ENCODE measurements around the gene SKA1. TPM values are rescaled to one million over a fixed set of nuclear protein-coding genes. Genes with fewer than 3 reads are reported as not detected.

SKA1 gene
- total RNA-seq, 1 experiment from 2014 or later = 18.1 TPM

DNA sequence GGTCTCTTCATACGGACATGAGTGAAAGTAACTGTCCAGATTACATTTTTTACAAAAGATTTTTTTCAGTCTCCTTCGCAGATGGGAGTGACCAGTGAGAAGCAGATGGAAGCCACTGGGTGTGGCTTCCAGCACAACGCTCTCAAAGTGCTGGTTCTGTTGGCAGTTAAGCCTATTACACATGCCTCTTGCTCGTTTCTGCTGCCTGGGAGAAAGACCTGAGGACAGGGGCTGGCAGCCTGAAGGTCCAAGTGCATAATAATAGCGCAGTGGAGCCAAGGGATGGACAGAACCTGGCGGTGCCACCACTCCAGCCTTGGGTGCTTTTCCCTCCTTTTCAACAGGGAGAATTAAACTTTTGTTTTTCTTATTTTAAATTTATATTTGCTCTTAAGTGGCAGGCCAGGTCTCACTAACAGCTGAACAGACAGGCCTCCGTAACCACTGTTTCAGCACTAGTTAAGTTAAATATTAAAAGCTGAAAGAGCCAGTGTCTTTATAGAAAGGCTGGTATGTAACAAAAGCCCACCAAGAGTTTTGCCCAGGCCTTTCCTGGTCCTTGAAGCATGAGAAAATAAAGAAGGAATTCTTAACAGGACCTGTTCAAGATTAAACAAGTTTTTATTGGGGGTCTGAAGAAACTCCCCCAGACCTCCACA lies 1.2 kb upstream of the SKA1 start:
- H3K9me3 Mint-ChIP-seq = peaks cover 32% of the 10 kb centered on the region
- ATAC-seq (no peak), DNase-seq (ENCODE audit: low spot score) (no peak)
- peaks cover 21% of the 10 kb centered on the region for H3K36me3 Mint-ChIP-seq
- peak overlapping the region; percentile 36; the same call in 1 of the 2 replicates for H3K27ac Mint-ChIP-seq
- peak overlapping the region; percentile 86; the same call in 1 of the 2 replicates for H3K4me3 Mint-ChIP-seq
- POLR2A ChIA-PET = no interaction called here
- TF ChIP-seq ZNF317 (CRISPR knock-in tag; IDR thresholded peaks at IDR 0.05; ENCODE audit: borderline replicate concordance, low read depth) (no peak), ETV6 (CRISPR knock-in tag; IDR thresholded peaks at IDR 0.05) (no peak), OVOL2 (CRISPR knock-in tag; IDR thresholded peaks at IDR 0.05; ENCODE audit: borderline replicate concordance) (no peak), NFYB (CRISPR knock-in tag; conservative IDR thresholded peaks at IDR 0.05; ENCODE audit: low read depth) (no peak), ZNF416 (CRISPR knock-in tag; IDR thresholded peaks at IDR 0.05) (no peak), SP1 (CRISPR knock-in tag; conservative IDR thresholded peaks at IDR 0.05) (no peak), SMAD3 (CRISPR knock-in tag; IDR thresholded peaks at IDR 0.05; ENCODE audit: borderline replicate concordance) (no peak), ZNF396 (CRISPR knock-in tag; IDR thresholded peaks at IDR 0.05; ENCODE audit: borderline replicate concordance) (no peak), PRRX2 (CRISPR knock-in tag; IDR thresholded peaks at IDR 0.05) (no peak), CREB1 (CRISPR knock-in tag; IDR thresholded peaks at IDR 0.05) (no peak)
- TF ChIP-seq, protein P1, sequence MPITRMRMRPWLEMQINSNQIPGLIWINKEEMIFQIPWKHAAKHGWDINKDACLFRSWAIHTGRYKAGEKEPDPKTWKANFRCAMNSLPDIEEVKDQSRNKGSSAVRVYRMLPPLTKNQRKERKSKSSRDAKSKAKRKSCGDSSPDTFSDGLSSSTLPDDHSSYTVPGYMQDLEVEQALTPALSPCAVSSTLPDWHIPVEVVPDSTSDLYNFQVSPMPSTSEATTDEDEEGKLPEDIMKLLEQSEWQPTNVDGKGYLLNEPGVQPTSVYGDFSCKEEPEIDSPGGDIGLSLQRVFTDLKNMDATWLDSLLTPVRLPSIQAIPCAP (CRISPR knock-in tag; IDR thresholded peaks at IDR 0.05) = no peak
- TF ChIP-seq, protein P2, sequence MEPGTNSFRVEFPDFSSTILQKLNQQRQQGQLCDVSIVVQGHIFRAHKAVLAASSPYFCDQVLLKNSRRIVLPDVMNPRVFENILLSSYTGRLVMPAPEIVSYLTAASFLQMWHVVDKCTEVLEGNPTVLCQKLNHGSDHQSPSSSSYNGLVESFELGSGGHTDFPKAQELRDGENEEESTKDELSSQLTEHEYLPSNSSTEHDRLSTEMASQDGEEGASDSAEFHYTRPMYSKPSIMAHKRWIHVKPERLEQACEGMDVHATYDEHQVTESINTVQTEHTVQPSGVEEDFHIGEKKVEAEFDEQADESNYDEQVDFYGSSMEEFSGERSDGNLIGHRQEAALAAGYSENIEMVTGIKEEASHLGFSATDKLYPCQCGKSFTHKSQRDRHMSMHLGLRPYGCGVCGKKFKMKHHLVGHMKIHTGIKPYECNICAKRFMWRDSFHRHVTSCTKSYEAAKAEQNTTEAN (CRISPR knock-in tag; IDR thresholded peaks at IDR 0.05) = no peak
- H3K4me1 Mint-ChIP-seq = peaks cover 20% of the 10 kb centered on the region
- H3K27me3 Mint-ChIP-seq (ENCODE audit: low read depth) = peaks cover 5% of the 10 kb centered on the region
- CTCF ChIA-PET = interaction anchor here (1.9 kb wide), 1 partner anchor 17 kb away, joined by 14 read pairs; no protein-coding TSS in a partner anchor

DNA sequence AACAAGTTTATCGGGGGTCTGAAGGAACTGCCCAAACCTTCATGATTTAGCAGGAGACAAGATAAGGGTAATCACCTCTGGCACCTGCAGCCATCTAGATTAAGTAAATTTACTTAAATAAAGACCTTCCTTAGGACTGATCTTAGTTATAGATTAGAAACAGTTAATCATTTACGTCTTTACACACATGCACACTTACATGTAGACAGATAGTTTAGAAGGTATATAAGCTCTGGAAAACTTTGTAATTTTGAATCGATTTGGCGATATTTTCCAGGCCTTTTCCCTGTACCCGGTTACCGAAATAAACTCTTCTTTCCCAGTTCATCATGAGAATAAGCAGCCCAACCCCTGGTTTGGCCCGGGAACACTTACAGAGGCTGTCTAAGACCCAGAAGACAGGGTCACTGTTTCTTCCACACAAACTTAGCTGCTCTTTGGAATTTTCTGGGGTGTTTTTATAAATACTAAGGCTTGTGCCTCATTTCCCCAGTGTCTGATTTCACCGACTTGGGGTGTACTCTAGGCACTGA lies 560 bp upstream of the SKA1 start:
- CTCF ChIA-PET = interaction anchor here (1.9 kb wide), 1 partner anchor 17 kb away, joined by 14 read pairs; no protein-coding TSS in a partner anchor

More for the DNA sequence above, 560 bp upstream of the SKA1 start:
- Mint-ChIP-seq H3K4me3 (peak overlapping the region; percentile 86), H3K27ac (peak overlapping the region; percentile 91), H3K27me3 (ENCODE audit: low read depth) (peaks cover 5% of the 10 kb centered on the region), H3K4me1 (peaks cover 20% of the 10 kb centered on the region), H3K36me3 (peaks cover 19% of the 10 kb centered on the region), H3K9me3 (peaks cover 26% of the 10 kb centered on the region)
- POLR2A ChIA-PET = interaction anchor here (0.7 to 1.0 kb wide), 3 partner anchors 16 to 76 kb away, joined by 3 to 6 read pairs (median 3); no protein-coding TSS in a partner anchor
- no peak for DNase-seq (ENCODE audit: low spot score)
- ATAC-seq = no peak
- TF ChIP-seq, protein P3, sequence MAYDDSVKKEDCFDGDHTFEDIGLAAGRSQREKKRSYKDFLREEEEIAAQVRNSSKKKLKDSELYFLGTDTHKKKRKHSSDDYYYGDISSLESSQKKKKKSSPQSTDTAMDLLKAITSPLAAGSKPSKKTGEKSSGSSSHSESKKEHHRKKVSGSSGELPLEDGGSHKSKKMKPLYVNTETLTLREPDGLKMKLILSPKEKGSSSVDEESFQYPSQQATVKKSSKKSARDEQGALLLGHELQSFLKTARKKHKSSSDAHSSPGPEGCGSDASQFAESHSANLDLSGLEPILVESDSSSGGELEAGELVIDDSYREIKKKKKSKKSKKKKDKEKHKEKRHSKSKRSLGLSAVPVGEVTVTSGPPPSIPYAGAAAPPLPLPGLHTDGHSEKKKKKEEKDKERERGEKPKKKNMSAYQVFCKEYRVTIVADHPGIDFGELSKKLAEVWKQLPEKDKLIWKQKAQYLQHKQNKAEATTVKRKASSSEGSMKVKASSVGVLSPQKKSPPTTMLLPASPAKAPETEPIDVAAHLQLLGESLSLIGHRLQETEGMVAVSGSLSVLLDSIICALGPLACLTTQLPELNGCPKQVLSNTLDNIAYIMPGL (CRISPR knock-in tag; IDR thresholded peaks at IDR 0.05) = 0 out of 2 replicates have a peak, but pooled peaks have one; percentile 19
- TF ChIP-seq, protein P4, sequence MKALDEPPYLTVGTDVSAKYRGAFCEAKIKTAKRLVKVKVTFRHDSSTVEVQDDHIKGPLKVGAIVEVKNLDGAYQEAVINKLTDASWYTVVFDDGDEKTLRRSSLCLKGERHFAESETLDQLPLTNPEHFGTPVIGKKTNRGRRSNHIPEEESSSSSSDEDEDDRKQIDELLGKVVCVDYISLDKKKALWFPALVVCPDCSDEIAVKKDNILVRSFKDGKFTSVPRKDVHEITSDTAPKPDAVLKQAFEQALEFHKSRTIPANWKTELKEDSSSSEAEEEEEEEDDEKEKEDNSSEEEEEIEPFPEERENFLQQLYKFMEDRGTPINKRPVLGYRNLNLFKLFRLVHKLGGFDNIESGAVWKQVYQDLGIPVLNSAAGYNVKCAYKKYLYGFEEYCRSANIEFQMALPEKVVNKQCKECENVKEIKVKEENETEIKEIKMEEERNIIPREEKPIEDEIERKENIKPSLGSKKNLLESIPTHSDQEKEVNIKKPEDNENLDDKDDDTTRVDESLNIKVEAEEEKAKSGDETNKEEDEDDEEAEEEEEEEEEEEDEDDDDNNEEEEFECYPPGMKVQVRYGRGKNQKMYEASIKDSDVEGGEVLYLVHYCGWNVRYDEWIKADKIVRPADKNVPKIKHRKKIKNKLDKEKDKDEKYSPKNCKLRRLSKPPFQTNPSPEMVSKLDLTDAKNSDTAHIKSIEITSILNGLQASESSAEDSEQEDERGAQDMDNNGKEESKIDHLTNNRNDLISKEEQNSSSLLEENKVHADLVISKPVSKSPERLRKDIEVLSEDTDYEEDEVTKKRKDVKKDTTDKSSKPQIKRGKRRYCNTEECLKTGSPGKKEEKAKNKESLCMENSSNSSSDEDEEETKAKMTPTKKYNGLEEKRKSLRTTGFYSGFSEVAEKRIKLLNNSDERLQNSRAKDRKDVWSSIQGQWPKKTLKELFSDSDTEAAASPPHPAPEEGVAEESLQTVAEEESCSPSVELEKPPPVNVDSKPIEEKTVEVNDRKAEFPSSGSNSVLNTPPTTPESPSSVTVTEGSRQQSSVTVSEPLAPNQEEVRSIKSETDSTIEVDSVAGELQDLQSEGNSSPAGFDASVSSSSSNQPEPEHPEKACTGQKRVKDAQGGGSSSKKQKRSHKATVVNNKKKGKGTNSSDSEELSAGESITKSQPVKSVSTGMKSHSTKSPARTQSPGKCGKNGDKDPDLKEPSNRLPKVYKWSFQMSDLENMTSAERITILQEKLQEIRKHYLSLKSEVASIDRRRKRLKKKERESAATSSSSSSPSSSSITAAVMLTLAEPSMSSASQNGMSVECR (CRISPR knock-in tag; IDR thresholded peaks at IDR 0.05; ENCODE audit: borderline replicate concordance) = no peak

Data from WTC11 (cell line).